ENCODE measurements around the gene CSPG4.

CSPG4 gene

GRCh38 chr15:75725006-75725718, 12.5 kb upstream of the CSPG4 start:
- peaks cover 27% of the 10 kb centered on the region for H3K27me3 ChIP-seq
- TF ChIP-seq CTCF (IDR thresholded peaks at IDR 0.05) = no peak
- H3K9me3 ChIP-seq = no peaks in the 10 kb centered on the region
- no peak overlapping the region for H3K27ac ChIP-seq
- H3K4me1 ChIP-seq (ENCODE audit: control insufficient read depth in 1 of 2, insufficient read depth in 1 of 2, low read depth in 1 of 2, low read length in 1 of 2) = no peaks in the 10 kb centered on the region
- no peaks in the 10 kb centered on the region for H3K36me3 ChIP-seq
- no peak overlapping the region for H3K4me3 ChIP-seq (ENCODE audit: low read depth in 1 of 2, low read length in 1 of 2)

- no peak overlapping the region for H3K4me3 ChIP-seq (ENCODE audit: low read depth in 1 of 2, low read length in 1 of 2)
These were observed 11.4 kb upstream of the CSPG4 start for GRCh38 chr15:75723847-75724660.

GRCh38 chr15:75723171-75723846, 10.7 kb upstream of the CSPG4 start:
- no peak overlapping the region for H3K4me3 ChIP-seq (ENCODE audit: low read depth in 1 of 2, low read length in 1 of 2)
- no peaks in the 10 kb centered on the region for H3K4me1 ChIP-seq (ENCODE audit: control insufficient read depth in 1 of 2, insufficient read depth in 1 of 2, low read depth in 1 of 2, low read length in 1 of 2)
- peaks cover 31% of the 10 kb centered on the region for H3K27me3 ChIP-seq
- H3K36me3 ChIP-seq = no peaks in the 10 kb centered on the region
- no peak for TF ChIP-seq CTCF (IDR thresholded peaks at IDR 0.05)
- H3K27ac ChIP-seq = no peak overlapping the region
- H3K9me3 ChIP-seq = no peaks in the 10 kb centered on the region

More at GRCh38 chr15:75723847-75724660, 11.4 kb upstream of the CSPG4 start:
- Histone ChIP-seq H3K4me1 (ENCODE audit: control insufficient read depth in 1 of 2, insufficient read depth in 1 of 2, low read depth in 1 of 2, low read length in 1 of 2) (no peaks in the 10 kb centered on the region), H3K27me3 (peaks cover 27% of the 10 kb centered on the region), H3K36me3 (no peaks in the 10 kb centered on the region), H3K9me3 (no peaks in the 10 kb centered on the region), H3K27ac (no peak overlapping the region)
- TF ChIP-seq CTCF (IDR thresholded peaks at IDR 0.05) = no peak

GRCh38 chr15:75721923-75722870, 9.5 kb upstream of the CSPG4 start:
- no peaks in the 10 kb centered on the region for H3K4me1 ChIP-seq (ENCODE audit: control insufficient read depth in 1 of 2, insufficient read depth in 1 of 2, low read depth in 1 of 2, low read length in 1 of 2)
- no peak for TF ChIP-seq CTCF (IDR thresholded peaks at IDR 0.05)
- no peaks in the 10 kb centered on the region for H3K36me3 ChIP-seq
- H3K27me3 ChIP-seq = peaks cover 21% of the 10 kb centered on the region
- no peak overlapping the region for H3K27ac ChIP-seq
- no peaks in the 10 kb centered on the region for H3K9me3 ChIP-seq
- no peak overlapping the region for H3K4me3 ChIP-seq (ENCODE audit: low read depth in 1 of 2, low read length in 1 of 2)

GRCh38 chr15:75721480-75721922, 8.9 kb upstream of the CSPG4 start:
- Histone ChIP-seq H3K4me1 (ENCODE audit: control insufficient read depth in 1 of 2, insufficient read depth in 1 of 2, low read depth in 1 of 2, low read length in 1 of 2) (no peaks in the 10 kb centered on the region), H3K9me3 (no peaks in the 10 kb centered on the region), H3K27me3 (peaks cover 21% of the 10 kb centered on the region), H3K4me3 (ENCODE audit: low read depth in 1 of 2, low read length in 1 of 2) (no peak overlapping the region), H3K27ac (no peak overlapping the region), H3K36me3 (no peaks in the 10 kb centered on the region)
- no peak for TF ChIP-seq CTCF (IDR thresholded peaks at IDR 0.05)
